Aorta (tissue), 5 donors: ENCODE results near the gene TBC1D22A. TPM values are rescaled to one million over a fixed set of nuclear protein-coding genes. Genes with fewer than 3 reads are reported as not detected.

Experiments used
- ATAC-seq: fragments of 200-7000 bp; cut with Tn5 transposase; one replicate; pipeline ENCODE4 v1.9.1; 2022; ENCODE audit warnings: moderate library complexity; ENCODE audit not compliant: low FRiP score
- DNase-seq, 2 donors: peaks; one replicate each; pipeline ENCODE4 v3.0.0-alpha.2; 2020
- H3K27ac ChIP-seq, 2 donors: one replicate each; pipeline ENCODE4 v1.5.1; 2013; ENCODE audit warnings: low read length in 2 of 2, mild to moderate bottlenecking in 2 of 2, moderate library complexity in 2 of 2, control low read depth in 1 of 2, inconsistent platforms in 1 of 2, low read depth in 1 of 2
- H3K27me3 ChIP-seq, 2 donors: one replicate each; pipeline ENCODE4 v1.6.1; 2013; ENCODE audit warnings: control low read depth in 1 of 2, low read length in 1 of 2, mild to moderate bottlenecking in 1 of 2, moderate library complexity in 1 of 2; ENCODE audit not compliant: insufficient read depth in 2 of 2, control insufficient read depth in 1 of 2
- H3K36me3 ChIP-seq, 2 donors: one replicate each; pipeline ENCODE4 v1.6.1; 2013; ENCODE audit warnings: control low read depth in 1 of 2, low read length in 1 of 2, mild to moderate bottlenecking in 1 of 2; ENCODE audit not compliant: insufficient read depth in 2 of 2, control insufficient read depth in 1 of 2
- H3K4me1 ChIP-seq, 2 donors: one replicate each; pipeline ENCODE4 v1.6.1; 2013; ENCODE audit warnings: low read length in 2 of 2, control low read depth in 1 of 2, mild to moderate bottlenecking in 1 of 2, moderate library complexity in 1 of 2; ENCODE audit not compliant: insufficient read depth in 2 of 2, control insufficient read depth in 1 of 2
- H3K4me3 ChIP-seq, 2 donors: one replicate each; pipeline ENCODE4 v1.5.1; 2013; ENCODE audit warnings: low read length in 2 of 2, control low read depth in 1 of 2, mild to moderate bottlenecking in 1 of 2
- H3K9me3 ChIP-seq: one replicate; pipeline ENCODE4 v1.6.1; 2013; ENCODE audit warnings: mild to moderate bottlenecking, low read length; ENCODE audit not compliant: control insufficient read depth
- WGBS, 2 donors: extraction: QIAGEN DNeasy Blood & Tissue Kit; methylation state at CpG; one replicate each; pipeline ENCODE4 v1.1.7; 2013; 5-methylcytosine and 5-hydroxymethylcytosine counted together
- intact Hi-C, 2 donors: fragments of 100-400 bp; cut with DNase I; formaldehyde crosslinking; loops; one replicate each; pipeline versions ENCODE4 v1.14.2 to v1.15.0; 2022
- polyA plus RNA-seq, 2 donors: library from polyadenylated mRNA; stranded (reverse); fragments of 200-250 nt; gene quantifications; one replicate each; pipeline ENCODE4 v1.2.3, GENCODE V29; 2013
- total RNA-seq, 2 donors: library from RNA; stranded (reverse); fragmentation: NEBNext Ultra II Directional; extraction: Animal tissue kit (Norgen Biotek cat#: 25700); gene quantifications; one replicate each; pipeline ENCODE4 v1.2.1, GENCODE V29; 2021
- donor health status: healthy with polysubstance abuse.
- donor health status: Bipolar disorder and iron deficiency.
- donor health status: DM: no; HTN: no; CAD: no.
- donor health status: DM: no; HTN: no; CAD: no.
- donor health status: DM: yes; HTN: yes; CAD: no.

Gene TBC1D22A
- total and polyA plus RNA-seq, 4 donors: 10.8 to 37.1 (median 17.9) TPM

DNA sequence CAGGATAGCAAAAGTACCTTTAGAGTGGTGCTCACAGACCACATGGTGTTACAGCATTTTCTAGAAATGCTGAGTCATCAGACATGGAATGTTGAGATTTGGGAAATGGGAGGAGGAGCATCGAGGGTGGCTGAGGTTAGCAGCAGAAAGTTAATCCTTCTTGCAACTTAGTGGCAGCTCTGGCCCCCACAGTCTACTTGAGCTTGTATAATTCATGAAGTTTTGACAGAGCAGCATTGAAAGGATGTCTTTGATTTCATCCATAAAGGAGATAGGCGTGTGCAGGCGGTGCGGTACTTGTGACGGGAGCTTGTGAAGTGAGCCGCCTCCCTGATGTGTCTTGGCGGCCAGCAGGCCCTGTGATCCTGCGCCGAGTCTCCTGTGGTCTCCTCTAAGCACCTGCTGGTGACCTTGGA is 330.5 kb downstream of the TBC1D22A start:
- intact Hi-C loops: no loop called here
- H3K4me3 ChIP-seq: no peak overlapping the region
- H3K4me1 ChIP-seq: no peaks in the 10 kb centered on the region
- ATAC-seq: no peak
- 80 to 86% methylated on average over 9 of the region's 9 CpGs for WGBS, 2 donors
- no peaks in the 10 kb centered on the region for H3K36me3 ChIP-seq
- H3K9me3 ChIP-seq: no peaks in the 10 kb centered on the region
- H3K27me3 ChIP-seq: no peaks in the 10 kb centered on the region
- DNase-seq: no peak
- no peak overlapping the region for H3K27ac ChIP-seq

DNA sequence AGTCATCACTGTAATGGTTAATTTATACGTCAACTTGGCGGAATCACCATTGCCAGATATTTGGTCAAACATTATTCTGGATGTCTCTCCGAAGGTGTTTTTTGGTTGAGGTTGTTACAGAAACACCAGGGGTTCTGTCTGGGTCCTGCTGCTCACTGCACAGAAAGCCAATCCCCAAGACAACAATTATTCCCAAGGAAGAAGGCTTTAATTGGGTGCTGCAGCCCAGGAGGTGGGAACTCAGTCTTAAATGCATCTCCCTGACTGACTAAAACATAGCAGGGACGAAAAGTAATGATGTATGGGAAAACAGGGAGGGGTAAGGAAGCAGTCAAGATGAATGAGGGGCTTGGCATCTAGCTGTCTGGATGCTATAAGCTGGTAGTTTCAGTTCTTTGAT is 331.3 kb downstream of the TBC1D22A start:
- H3K27me3 ChIP-seq: no peaks in the 10 kb centered on the region
- H3K27ac ChIP-seq: no peak overlapping the region
- no peak overlapping the region for H3K4me3 ChIP-seq
- WGBS, 2 donors: 97% methylated on average over 4 of the region's 4 CpGs
- no peaks in the 10 kb centered on the region for H3K36me3 ChIP-seq
- intact Hi-C loops: no loop called here
- no peaks in the 10 kb centered on the region for H3K9me3 ChIP-seq
- ATAC-seq: no peak
- H3K4me1 ChIP-seq: no peaks in the 10 kb centered on the region
- no peak for DNase-seq

DNA sequence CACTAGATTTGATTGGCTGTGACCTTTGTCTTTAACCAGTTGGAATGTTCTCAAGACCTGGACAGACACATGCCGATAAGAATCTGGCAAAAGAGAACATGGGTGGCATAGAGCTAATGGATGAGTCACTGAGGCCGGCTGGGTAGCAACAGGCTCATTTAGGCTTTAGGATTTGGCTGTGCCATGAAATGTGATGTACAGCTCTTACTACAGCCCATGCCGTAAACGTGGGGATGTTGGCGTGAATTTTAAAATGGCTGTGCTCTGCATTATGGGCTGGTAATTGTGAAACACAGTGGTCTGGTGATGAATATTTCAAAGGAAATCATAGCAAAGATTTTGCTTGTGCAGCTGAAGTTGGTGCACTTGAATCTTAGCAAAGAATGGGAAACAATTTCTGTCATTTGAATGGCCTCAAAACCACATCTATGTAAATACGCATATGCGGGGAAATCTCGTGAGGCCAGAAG is 332.4 kb downstream of the TBC1D22A start:
- Histone ChIP-seq H3K27ac (no peak overlapping the region), H3K36me3 (no peaks in the 10 kb centered on the region), H3K9me3 (no peaks in the 10 kb centered on the region), H3K27me3 (no peaks in the 10 kb centered on the region), H3K4me3 (no peak overlapping the region), H3K4me1 (no peaks in the 10 kb centered on the region)
- WGBS, 2 donors: 85 to 89% methylated on average over 8 of the region's 8 CpGs
- DNase-seq (no peak), ATAC-seq (no peak)
- intact Hi-C loops: no loop called here

DNA sequence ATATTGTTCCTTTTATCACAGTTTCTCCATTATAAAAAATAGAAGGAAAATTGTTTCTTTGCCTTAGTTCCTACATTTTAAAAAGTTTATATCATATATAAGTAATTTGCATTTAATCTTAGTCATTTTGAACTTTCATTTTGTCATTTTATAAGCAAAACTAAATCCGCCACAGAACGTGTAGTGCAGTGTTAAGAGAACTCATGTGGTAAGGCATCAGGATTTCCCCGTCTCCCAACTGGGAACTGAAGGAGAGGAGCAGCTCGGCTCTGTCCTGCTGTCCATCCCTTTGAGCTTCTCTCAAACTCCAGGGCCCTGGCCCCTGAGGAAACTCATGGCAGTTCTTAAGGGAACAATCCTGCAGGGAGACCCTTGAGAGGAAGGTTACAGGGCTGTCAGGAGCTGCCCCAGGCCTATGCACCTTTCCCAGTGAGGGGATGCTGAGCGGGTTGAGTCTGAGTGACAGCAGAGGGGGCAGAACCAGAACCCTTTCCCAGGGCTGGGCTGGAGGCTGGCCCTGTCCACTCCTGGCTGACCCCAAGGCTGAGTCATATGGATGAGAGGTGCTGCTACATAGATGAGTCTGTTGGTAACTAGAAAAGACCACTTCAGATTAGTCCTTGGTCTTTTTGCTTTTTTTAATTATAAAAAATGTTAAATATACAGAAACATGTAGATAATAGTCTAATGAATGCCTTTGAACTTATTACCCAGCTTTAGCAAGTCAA is 333.1 kb downstream of the TBC1D22A start:
- intact Hi-C loops: no loop called here
- H3K27me3 ChIP-seq: no peaks in the 10 kb centered on the region
- H3K9me3 ChIP-seq: no peaks in the 10 kb centered on the region
- no peaks in the 10 kb centered on the region for H3K4me1 ChIP-seq
- no peak overlapping the region for H3K4me3 ChIP-seq
- H3K27ac ChIP-seq: no peak overlapping the region
- WGBS, 2 donors: 74 to 92% methylated on average over 5 of the region's 5 CpGs
- DNase-seq (no peak), ATAC-seq (no peak)
- H3K36me3 ChIP-seq: no peaks in the 10 kb centered on the region

DNA sequence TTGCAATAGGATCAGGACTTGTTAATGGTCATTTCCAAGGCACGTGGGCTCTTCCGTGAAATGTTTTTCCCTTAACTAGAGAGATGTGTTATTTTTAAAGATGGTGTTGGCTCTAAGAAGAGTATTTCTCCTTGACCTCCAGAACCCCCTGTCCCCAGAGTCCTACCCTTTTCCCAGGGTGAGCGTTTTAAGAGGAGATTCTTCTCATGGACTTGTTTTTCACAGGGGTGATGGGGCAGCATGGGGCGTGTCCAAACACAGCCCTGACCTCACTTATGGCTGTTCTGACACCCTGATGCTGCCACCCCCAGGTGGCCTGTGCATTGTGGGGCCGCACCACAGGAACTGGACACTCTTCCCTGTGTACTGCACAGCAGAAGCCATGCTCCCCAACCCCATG is 335.7 kb downstream of the TBC1D22A start:
- Histone ChIP-seq H3K27me3 (no peaks in the 10 kb centered on the region), H3K27ac (no peak overlapping the region), H3K9me3 (no peaks in the 10 kb centered on the region), H3K4me3 (no peak overlapping the region), H3K4me1 (no peaks in the 10 kb centered on the region), H3K36me3 (no peaks in the 10 kb centered on the region)
- DNase-seq (no peak), ATAC-seq (no peak)
- intact Hi-C loops: no loop called here
- 79 to 85% methylated on average over 5 of the region's 5 CpGs for WGBS, 2 donors

DNA sequence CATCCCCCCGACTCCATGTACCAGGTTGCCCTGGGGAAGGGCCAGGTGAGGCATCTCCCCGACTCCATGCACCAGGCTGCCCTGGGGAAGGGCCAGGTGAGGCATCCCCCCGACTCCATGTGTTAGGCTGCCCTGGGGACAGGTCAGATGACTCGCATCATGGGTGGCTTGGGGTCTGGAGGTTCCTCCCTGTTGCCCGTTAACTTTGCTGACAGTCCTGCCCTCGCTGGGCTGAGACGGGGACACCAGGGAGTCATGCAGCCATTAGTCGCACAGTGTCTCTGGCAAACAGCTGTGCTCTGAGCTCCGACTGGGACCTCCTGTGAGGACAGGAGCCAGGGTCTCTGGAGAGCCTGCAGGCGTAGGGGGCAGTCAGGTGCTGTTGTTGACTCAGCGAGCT is 336.1 kb downstream of the TBC1D22A start:
- H3K27me3 ChIP-seq: no peaks in the 10 kb centered on the region
- intact Hi-C loops: no loop called here
- no peak for DNase-seq
- WGBS, 2 donors: 93% methylated on average over 11 of the region's 11 CpGs
- H3K4me3 ChIP-seq: no peak overlapping the region
- no peaks in the 10 kb centered on the region for H3K9me3 ChIP-seq
- no peaks in the 10 kb centered on the region for H3K4me1 ChIP-seq
- no peaks in the 10 kb centered on the region for H3K36me3 ChIP-seq
- ATAC-seq: no peak
- H3K27ac ChIP-seq: no peak overlapping the region

DNA sequence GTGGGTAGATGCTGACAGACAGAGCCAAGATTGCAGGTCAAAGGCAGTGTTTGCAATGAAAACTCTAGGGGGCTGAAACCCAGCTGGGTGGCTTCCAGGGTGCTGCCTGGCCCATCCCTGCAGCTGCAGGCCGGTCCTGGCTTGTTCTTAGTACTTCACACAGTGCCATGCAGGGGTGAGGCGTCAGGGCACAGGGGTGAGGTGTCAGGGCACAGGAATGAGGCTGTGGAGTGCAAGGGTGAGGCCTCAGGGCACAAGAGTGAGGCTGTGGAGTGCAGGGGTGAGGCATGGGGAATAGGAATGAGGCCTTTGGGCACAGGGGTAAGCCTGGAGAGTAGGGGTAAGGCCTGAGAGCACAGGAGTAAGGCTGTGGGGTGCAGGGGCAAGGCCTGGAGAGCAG is 337.6 kb downstream of the TBC1D22A start:
- intact Hi-C loops: no loop called here
- H3K27me3 ChIP-seq: no peaks in the 10 kb centered on the region
- 87 to 96% methylated on average over 2 of the region's 2 CpGs for WGBS, 2 donors
- no peak for ATAC-seq
- H3K36me3 ChIP-seq: no peaks in the 10 kb centered on the region
- no peak overlapping the region for H3K27ac ChIP-seq
- no peak for DNase-seq
- H3K4me1 ChIP-seq: no peaks in the 10 kb centered on the region
- H3K4me3 ChIP-seq: no peak overlapping the region
- H3K9me3 ChIP-seq: no peaks in the 10 kb centered on the region

DNA sequence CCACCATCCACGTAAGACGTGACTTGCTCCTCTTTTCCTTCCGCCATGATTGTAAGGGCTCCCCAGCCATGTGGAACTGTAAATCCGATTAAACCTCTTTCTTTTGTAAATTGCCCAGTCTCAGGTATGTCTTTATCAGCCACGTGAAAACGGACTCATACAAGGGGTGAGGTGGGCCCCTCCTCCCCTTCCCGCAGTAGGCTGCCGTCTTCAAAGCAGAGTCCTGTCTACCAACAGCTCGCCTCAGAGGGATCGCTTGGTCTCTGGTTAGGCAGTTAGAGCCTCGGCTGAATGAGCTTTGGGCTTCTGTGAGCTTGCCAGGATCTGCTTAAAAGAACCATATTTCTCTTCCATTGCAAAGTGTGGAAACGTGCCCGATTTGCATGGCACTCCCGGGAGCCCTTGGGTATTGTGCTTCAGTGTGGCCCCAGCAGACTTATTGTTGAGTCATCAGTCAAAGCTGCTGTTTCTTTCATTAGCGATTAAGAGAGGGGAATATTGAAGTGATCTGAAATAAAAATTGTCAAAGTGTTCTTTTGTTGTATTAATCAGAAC is 338.3 kb downstream of the TBC1D22A start:
- intact Hi-C loops: no loop called here
- DNase-seq: no peak
- Histone ChIP-seq H3K9me3 (no peaks in the 10 kb centered on the region), H3K27ac (no peak overlapping the region), H3K36me3 (no peaks in the 10 kb centered on the region), H3K4me3 (no peak overlapping the region), H3K27me3 (no peaks in the 10 kb centered on the region), H3K4me1 (no peaks in the 10 kb centered on the region)
- 81 to 82% methylated on average over 15 of the region's 15 CpGs for WGBS, 2 donors
- no peak for ATAC-seq

DNA sequence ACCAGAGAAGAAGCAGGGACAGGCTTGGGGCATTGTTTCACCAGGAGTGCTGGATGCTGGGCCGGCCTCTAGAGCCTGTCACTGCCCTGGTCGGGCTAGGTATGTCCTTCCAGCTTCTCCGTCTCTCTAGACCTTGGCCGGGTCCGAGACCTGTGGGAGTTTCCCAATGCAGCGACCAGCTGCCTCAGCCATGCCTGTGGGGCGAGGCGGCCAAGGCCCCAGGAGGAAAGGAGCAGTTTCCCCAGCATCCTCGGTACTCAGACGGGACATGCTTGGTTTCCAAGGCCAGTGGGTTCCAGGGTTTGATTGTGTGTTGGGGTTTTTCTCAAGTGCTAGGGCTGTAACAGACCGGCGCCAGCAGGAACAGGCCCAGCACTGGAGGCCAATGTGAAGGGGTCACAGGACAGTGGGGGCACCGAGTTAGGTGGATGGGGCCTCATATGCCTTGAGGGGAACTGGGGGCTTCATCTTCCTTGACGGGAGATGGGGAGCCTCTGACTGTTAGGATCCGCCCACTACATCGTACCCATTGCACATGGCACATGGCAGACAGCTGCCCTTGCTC is 339.0 kb downstream of the TBC1D22A start:
- WGBS, 2 donors: 96 to 97% methylated on average over 16 of the region's 16 CpGs
- Histone ChIP-seq H3K27me3 (no peaks in the 10 kb centered on the region), H3K4me1 (no peaks in the 10 kb centered on the region), H3K27ac (no peak overlapping the region), H3K9me3 (no peaks in the 10 kb centered on the region), H3K4me3 (no peak overlapping the region), H3K36me3 (no peaks in the 10 kb centered on the region)
- intact Hi-C loops: no loop called here
- ATAC-seq (no peak), DNase-seq (no peak)
